Endothelial cell (in vitro differentiated cells): ENCODE data around the gene SLC6A18. TPM values are rescaled to one million over a fixed set of nuclear protein-coding genes. Genes with fewer than 3 reads are reported as not detected.

Experiments
- DNase-seq: peaks from one replicate; pipeline ENCODE4 v3.0.0; 2021; ENCODE audit warnings: low spot score
- H3K27ac Mint-ChIP-seq: one replicate; pipeline ENCODE4 v1.8.0; 2021; ENCODE audit warnings: mixed read lengths, inconsistent platforms; ENCODE audit not compliant: unreplicated experiment
- H3K27me3 Mint-ChIP-seq: one replicate; pipeline ENCODE4 v1.8.0; 2021; ENCODE audit warnings: mild to moderate bottlenecking, moderate library complexity, mixed read lengths, inconsistent platforms; ENCODE audit not compliant: unreplicated experiment
- H3K36me3 Mint-ChIP-seq: one replicate; pipeline ENCODE4 v1.8.0; 2021; ENCODE audit warnings: mild to moderate bottlenecking, low read depth, mixed read lengths, inconsistent platforms; ENCODE audit not compliant: unreplicated experiment
- H3K4me1 Mint-ChIP-seq: one replicate; pipeline ENCODE4 v1.8.0; 2021; ENCODE audit warnings: mild to moderate bottlenecking, mixed read lengths, inconsistent platforms; ENCODE audit not compliant: unreplicated experiment
- H3K4me3 Mint-ChIP-seq: one replicate; pipeline ENCODE4 v1.8.0; 2021; ENCODE audit warnings: mild to moderate bottlenecking, mixed read lengths, inconsistent platforms; ENCODE audit not compliant: unreplicated experiment
- H3K9me3 Mint-ChIP-seq: one replicate; pipeline ENCODE4 v1.8.0; 2021; ENCODE audit warnings: mixed read lengths, inconsistent platforms; ENCODE audit not compliant: unreplicated experiment
- total RNA-seq: library from RNA; stranded (reverse); fragmentation: NEBNext Ultra II Directional; extraction: Animal tissue kit (Norgen Biotek cat#: 25700); gene quantifications from one replicate; pipeline ENCODE4 v1.2.1, GENCODE V29; 2021; ENCODE audit not compliant: unreplicated experiment
- TF ChIP-seq, protein P1 (sequence below): fragments of 200-600 bp; sonication (generic); IDR thresholded peaks from one replicate; pipeline ENCODE4 v1.5.0; 2021; ENCODE audit warnings: antibody characterized with exemption; ENCODE audit not compliant: unreplicated experiment

The SLC6A18 gene
- total RNA-seq, 1 donor from 2014 or later, result not detected

- no peaks in the 10 kb centered on the region for H3K9me3 Mint-ChIP-seq
- TF ChIP-seq, protein P1, sequence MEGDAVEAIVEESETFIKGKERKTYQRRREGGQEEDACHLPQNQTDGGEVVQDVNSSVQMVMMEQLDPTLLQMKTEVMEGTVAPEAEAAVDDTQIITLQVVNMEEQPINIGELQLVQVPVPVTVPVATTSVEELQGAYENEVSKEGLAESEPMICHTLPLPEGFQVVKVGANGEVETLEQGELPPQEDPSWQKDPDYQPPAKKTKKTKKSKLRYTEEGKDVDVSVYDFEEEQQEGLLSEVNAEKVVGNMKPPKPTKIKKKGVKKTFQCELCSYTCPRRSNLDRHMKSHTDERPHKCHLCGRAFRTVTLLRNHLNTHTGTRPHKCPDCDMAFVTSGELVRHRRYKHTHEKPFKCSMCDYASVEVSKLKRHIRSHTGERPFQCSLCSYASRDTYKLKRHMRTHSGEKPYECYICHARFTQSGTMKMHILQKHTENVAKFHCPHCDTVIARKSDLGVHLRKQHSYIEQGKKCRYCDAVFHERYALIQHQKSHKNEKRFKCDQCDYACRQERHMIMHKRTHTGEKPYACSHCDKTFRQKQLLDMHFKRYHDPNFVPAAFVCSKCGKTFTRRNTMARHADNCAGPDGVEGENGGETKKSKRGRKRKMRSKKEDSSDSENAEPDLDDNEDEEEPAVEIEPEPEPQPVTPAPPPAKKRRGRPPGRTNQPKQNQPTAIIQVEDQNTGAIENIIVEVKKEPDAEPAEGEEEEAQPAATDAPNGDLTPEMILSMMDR, result no peak
- DNase-seq, result no peak
- H3K4me1 Mint-ChIP-seq, result peaks cover 10% of the 10 kb centered on the region
- peaks cover 9% of the 10 kb centered on the region for H3K36me3 Mint-ChIP-seq
- H3K27me3 Mint-ChIP-seq, result peaks cover 13% of the 10 kb centered on the region
- H3K4me3 Mint-ChIP-seq, result no peak overlapping the region
- peak overlapping the region; percentile 16 for H3K27ac Mint-ChIP-seq
These were observed 15.5 kb downstream of the SLC6A18 start for GRCh38 chr5:1240496-1241260.

DNA sequence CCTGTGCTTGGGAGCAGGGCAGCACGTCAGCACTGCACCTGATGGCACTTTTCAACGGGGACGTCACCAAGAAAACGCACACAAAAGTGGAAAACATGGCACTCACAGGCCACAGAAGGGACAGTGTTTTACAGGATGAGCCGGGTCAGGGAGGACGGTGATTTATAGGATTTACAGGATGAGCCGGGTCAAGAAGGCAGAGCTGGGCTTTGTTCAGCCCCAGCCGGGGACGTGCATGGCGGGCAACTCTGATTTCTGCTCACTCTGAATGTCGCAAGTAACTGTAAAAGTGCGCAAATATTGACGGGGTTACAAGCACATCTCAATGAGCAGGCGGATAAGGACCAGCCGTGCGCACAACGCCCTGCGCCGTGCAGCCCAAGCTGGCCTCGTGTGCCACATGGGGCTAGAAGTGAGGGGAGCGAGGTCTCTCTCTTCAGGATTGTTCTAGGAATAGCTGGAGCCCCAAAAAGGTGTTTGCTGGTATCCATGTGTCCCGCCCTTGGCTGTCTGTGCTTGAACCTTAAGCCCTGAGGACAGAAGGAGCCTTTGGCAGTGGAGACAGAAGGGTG lies 16.4 kb downstream of the SLC6A18 start:
- no peak for DNase-seq
- H3K4me3 Mint-ChIP-seq, result no peak overlapping the region
- peaks cover 4% of the 10 kb centered on the region for H3K36me3 Mint-ChIP-seq
- H3K9me3 Mint-ChIP-seq, result no peaks in the 10 kb centered on the region
- TF ChIP-seq, protein P1, result no peak
- no peak overlapping the region for H3K27ac Mint-ChIP-seq
- peaks cover 9% of the 10 kb centered on the region for H3K27me3 Mint-ChIP-seq
- peaks cover 10% of the 10 kb centered on the region for H3K4me1 Mint-ChIP-seq

- H3K36me3 Mint-ChIP-seq, result peaks cover 4% of the 10 kb centered on the region
- H3K9me3 Mint-ChIP-seq, result no peaks in the 10 kb centered on the region
- no peak for DNase-seq
- H3K27ac Mint-ChIP-seq, result no peak overlapping the region
- peaks cover 10% of the 10 kb centered on the region for H3K4me1 Mint-ChIP-seq
- peaks cover 9% of the 10 kb centered on the region for H3K27me3 Mint-ChIP-seq
- TF ChIP-seq, protein P1, result no peak
- H3K4me3 Mint-ChIP-seq, result no peak overlapping the region
These were observed 17.7 kb downstream of the SLC6A18 start for GRCh38 chr5:1242733-1243486.

- TF ChIP-seq, protein P1, result no peak
- peaks cover 10% of the 10 kb centered on the region for H3K4me1 Mint-ChIP-seq
- peaks cover 4% of the 10 kb centered on the region for H3K36me3 Mint-ChIP-seq
- H3K4me3 Mint-ChIP-seq, result no peak overlapping the region
- no peak overlapping the region for H3K27ac Mint-ChIP-seq
- no peaks in the 10 kb centered on the region for H3K9me3 Mint-ChIP-seq
- DNase-seq, result peak; percentile 64
- H3K27me3 Mint-ChIP-seq, result peaks cover 9% of the 10 kb centered on the region
These were observed 18.4 kb downstream of the SLC6A18 start for GRCh38 chr5:1243487-1244130.
